NCI-H524 treated with DMSO at 0.1 percent for 48 hours (cell line): ENCODE measurements around the gene ZFP90.

Experiments
- DNase-seq: peaks from one replicate; lab custom pipeline; 2025; lab: John Stamatoyannopoulos, UW

Gene ZFP90

DNA sequence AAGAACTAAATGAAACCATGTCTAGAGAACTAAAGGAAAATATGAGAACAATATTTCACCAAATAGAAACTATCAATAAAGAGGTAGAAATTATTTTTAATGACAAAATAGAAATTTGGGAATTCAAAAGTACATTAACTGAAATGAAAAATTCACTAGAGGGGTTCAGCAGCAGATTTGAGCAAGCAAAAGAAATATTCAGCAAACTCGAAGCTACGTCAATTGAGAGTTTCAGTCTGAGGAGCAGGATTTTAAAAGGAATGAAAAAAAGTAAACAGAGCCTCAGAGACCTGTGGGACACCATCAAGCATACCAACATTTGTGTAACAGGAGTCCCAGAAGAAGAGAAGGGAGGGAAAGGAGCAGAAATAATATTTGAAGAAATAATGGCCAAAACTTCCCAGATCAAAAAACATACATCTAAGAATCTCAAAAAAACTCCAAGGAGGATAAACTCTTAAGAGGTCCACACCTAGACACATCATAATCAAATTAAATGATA is 38.3 kb downstream of the ZFP90 start:
- no peak for DNase-seq

- DNase-seq: peak; percentile 9
Observed at GRCh38 chr16:68590201-68590994, 51.3 kb downstream of the ZFP90 start.

GRCh38 chr16:68592466-68593337 is 53.6 kb downstream of the ZFP90 start:
- no peak for DNase-seq

GRCh38 chr16:68596266-68596665 is 57.2 kb downstream of the ZFP90 start:
- DNase-seq: no peak

GRCh38 chr16:68599586-68599985 is 60.5 kb downstream of the ZFP90 start:
- DNase-seq: no peak

- no peak for DNase-seq
Observed at GRCh38 chr16:68605746-68606145, 66.7 kb downstream of the ZFP90 start.

DNA sequence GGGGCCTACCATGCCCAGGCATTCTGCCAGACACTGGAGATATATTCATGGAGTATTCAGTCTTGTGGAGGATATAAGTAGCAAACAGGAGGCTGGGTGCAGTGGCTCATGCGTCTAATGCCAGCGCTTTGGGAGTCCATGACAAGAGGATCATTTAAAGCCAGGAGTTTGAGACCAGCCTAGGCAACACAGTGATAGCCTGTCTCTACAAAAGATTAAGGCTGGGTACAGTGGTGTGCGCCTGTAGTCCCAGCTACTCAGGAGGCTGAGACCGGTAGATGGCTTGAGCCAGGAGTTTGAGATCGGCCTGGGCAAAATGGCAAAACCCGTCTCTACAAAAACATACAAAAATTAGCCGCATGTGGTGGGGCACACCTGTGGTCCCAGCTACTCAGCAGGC is 68.4 kb downstream of the ZFP90 start:
- DNase-seq: no peak

GRCh38 chr16:68608330-68608729 is 69.2 kb downstream of the ZFP90 start:
- no peak for DNase-seq

DNA sequence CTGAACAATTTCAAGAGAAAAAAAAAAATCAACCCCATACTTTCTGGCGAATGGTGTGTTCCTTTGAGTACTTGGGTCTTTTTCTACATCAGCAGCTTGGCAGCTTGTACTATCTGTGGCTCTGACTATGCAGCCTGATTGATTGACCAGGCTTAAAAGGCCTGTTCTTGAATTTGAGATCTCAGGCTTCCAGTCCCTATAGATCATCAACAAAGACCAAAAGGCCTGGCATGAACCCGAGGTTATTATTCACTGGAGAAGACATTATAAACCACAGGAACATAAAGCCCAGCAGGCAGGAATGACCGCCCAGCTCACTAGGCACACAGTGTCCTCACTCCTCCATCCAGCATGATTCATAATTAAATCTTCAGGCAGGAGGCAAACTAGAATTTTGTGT is 73.9 kb downstream of the ZFP90 start:
- DNase-seq: no peak

GRCh38 chr16:68617734-68618133 is 78.6 kb downstream of the ZFP90 start:
- no peak for DNase-seq
